NT2/D1 (cell line): ENCODE results near the gene HOXD8.

ENCODE experiments used
- SUZ12 ChIP-seq: IDR thresholded peaks from 2 replicates; pipeline ENCODE4 v1.6.1; 2011; ENCODE audit not compliant: insufficient read length, insufficient read depth; ENCODE audit errors: extremely low read depth
- YY1 ChIP-seq: IDR thresholded peaks from 2 replicates; pipeline ENCODE4 v1.6.1; 2011; ENCODE audit not compliant: insufficient read length, insufficient read depth

DNA sequence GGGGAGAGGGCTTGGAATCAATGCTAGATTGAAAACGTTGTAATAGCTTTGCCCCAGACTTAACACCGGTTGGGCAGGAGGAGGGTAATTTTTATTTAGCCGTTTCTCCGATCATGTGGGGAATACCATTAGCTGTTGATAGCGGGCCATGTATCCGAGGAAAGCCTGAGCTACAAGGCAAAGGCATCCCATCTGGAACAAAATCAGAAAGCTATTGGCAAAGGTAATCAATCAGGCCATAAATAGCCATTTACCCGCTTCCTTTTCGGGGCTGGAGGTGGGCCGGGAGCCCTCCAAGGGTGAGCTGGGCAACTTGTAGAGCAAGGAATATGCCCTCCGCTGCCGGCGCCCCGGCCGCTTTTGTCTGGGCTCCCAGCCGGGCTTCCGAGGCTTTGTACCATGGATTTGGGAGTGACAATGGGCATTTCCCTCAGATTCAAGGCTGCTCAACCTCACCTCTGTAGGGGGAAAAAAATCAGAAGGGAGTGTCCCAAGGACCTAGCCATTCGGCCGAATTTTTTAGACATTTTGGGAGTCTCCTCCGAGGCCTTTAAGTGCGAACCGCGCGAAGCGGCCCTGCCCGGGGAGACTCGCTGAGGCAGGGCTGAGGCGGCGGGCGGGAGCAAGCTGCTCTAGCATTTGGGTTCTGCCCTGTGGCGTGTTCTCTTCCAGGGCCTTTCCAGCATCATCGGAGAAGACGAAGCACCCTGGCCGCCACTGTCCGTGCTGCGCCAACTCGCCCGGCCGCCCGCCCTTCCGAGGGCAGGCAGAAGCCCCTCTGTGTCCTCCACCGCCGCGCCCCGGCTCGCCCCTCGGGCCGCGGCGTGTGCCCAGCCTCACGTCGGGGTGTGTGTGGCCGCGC, 8.1 kb upstream of the HOXD8 start:
- TF ChIP-seq SUZ12 (peak; percentile 98), YY1 (no peak)
